ENCODE measurements around the gene RNH1. TPM values are rescaled to one million over a fixed set of nuclear protein-coding genes. Genes with fewer than 3 reads are reported as not detected.

Gene RNH1
- polyA plus RNA-seq, 1 of the 3 experiments (the other 2 are of a cell fraction): 147 TPM

DNA sequence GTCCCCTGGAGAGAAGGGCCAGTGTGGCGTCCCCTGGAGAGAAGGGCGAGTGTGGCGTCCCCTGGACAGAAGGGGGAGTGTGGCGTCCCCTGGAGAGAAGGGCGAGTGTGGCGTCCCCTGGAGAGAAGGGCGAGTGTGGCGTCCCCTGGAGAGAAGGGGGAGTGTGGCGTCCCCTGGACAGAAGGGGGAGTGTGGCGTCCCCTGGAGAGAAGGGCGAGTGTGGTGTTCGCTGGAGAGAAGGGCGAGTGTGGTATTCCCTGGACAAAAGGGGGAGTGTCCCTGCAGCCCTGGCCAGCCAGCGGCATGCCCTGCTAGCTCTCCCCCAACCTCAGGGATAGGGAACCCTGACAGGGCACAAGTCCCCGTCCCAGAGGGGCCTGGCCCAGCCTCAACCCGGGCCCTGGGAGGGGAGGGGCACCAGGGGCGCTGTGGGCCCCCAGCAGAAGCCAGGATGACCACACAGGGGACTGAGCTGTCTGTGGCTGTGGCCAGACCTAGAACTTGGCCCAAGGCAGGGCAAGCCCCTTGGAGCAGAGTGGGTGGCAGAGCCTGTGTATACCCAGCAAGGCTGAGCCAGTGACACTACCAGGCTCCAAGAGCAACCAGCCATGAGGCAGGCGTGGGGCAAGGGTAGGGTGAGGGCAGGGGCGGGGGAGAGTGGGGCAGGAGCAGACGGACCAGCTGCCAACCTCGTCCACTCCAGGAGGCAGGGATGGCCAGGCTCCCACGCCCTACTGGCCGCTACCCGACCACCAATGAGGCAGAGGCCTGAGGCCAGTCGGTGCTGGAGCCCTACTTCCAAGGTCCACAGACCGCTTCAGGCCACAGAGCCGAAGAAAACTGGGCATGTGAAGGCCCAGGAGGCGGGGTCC is 24.2 kb upstream of the RNH1 start:
- H3K27me3 ChIP-seq (ENCODE audit: insufficient read depth): no peaks in the 10 kb centered on the region
- TF ChIP-seq SMC3 (IDR thresholded peaks at IDR 0.05; ENCODE audit: low read depth, low read length): no peak
- TF ChIP-seq EZH2phosphoT487 (IDR thresholded peaks at IDR 0.05; ENCODE audit: borderline replicate concordance, low read depth): no peak
- TF ChIP-seq, protein P1, sequence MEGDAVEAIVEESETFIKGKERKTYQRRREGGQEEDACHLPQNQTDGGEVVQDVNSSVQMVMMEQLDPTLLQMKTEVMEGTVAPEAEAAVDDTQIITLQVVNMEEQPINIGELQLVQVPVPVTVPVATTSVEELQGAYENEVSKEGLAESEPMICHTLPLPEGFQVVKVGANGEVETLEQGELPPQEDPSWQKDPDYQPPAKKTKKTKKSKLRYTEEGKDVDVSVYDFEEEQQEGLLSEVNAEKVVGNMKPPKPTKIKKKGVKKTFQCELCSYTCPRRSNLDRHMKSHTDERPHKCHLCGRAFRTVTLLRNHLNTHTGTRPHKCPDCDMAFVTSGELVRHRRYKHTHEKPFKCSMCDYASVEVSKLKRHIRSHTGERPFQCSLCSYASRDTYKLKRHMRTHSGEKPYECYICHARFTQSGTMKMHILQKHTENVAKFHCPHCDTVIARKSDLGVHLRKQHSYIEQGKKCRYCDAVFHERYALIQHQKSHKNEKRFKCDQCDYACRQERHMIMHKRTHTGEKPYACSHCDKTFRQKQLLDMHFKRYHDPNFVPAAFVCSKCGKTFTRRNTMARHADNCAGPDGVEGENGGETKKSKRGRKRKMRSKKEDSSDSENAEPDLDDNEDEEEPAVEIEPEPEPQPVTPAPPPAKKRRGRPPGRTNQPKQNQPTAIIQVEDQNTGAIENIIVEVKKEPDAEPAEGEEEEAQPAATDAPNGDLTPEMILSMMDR (IDR thresholded peaks at IDR 0.05): no peak
- no peak for TF ChIP-seq CHD2 (IDR thresholded peaks at IDR 0.05; ENCODE audit: low read length, partially characterized antibody)
- TF ChIP-seq ELF1 (IDR thresholded peaks at IDR 0.05): no peak
- TF ChIP-seq RFX5 (IDR thresholded peaks at IDR 0.05; ENCODE audit: low read length): no peak
- TF ChIP-seq, protein P2, sequence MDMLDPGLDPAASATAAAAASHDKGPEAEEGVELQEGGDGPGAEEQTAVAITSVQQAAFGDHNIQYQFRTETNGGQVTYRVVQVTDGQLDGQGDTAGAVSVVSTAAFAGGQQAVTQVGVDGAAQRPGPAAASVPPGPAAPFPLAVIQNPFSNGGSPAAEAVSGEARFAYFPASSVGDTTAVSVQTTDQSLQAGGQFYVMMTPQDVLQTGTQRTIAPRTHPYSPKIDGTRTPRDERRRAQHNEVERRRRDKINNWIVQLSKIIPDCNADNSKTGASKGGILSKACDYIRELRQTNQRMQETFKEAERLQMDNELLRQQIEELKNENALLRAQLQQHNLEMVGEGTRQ (IDR thresholded peaks at IDR 0.05; ENCODE audit: borderline replicate concordance, low read depth, low read length): no peak
- no peak for TF ChIP-seq EP300 (IDR thresholded peaks at IDR 0.05; ENCODE audit: borderline replicate concordance in 1 of 2, low read depth in 1 of 2, low read length in 1 of 2)
- no peak for TF ChIP-seq FOXM1 (IDR thresholded peaks at IDR 0.05; ENCODE audit: low read depth)
- TF ChIP-seq RAD21 (IDR thresholded peaks at IDR 0.05; ENCODE audit: low read length): no peak
- no peak for TF ChIP-seq POLR2AphosphoS5 (IDR thresholded peaks at IDR 0.05; ENCODE audit: low read depth, low read length)
- no peak for TF ChIP-seq FOXJ3 (CRISPR knock-in tag; IDR thresholded peaks at IDR 0.05)
- TF ChIP-seq, protein P3, sequence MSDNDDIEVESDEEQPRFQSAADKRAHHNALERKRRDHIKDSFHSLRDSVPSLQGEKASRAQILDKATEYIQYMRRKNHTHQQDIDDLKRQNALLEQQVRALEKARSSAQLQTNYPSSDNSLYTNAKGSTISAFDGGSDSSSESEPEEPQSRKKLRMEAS (IDR thresholded peaks at IDR 0.05; ENCODE audit: low read depth): no peak
- no peak for TF ChIP-seq RXRA (IDR thresholded peaks at IDR 0.05; ENCODE audit: borderline replicate concordance, low read depth)
- TF ChIP-seq NRF1 (IDR thresholded peaks at IDR 0.05; ENCODE audit: low read depth, low read length): no peak
- TF ChIP-seq RCOR1 (IDR thresholded peaks at IDR 0.05; ENCODE audit: low read length): no peak
- ChIA-PET POLR2A (no interaction called here), CTCF (interaction anchor here (2.3 kb wide), 1 partner anchor 13 kb away, joined by 13 read pairs; no protein-coding TSS in a partner anchor)
- DNase-seq: no peak
- peaks cover 0 to 27% of the 10 kb centered on the region in 2 experiments for H3K36me3 ChIP-seq (replicated peaks in 1 of 2; ENCODE audit: control insufficient read depth in 1 of 2, insufficient read depth in 2 of 2, low read length in 1 of 2)
- no peak overlapping the region for H2AFZ ChIP-seq (ENCODE audit: low read depth)
- peaks cover 10% of the 10 kb centered on the region; the same call in 1 of the 2 replicates for H4K20me1 ChIP-seq (ENCODE audit: insufficient read depth)
- no peak overlapping the region for H3K4me3 ChIP-seq (ENCODE audit: low read depth in 2 of 2, low read length in 1 of 2)
- peaks cover 15% of the 10 kb centered on the region for H3K79me2 ChIP-seq (ENCODE audit: insufficient read depth)
- peaks cover 0 to 12% of the 10 kb centered on the region in 2 experiments; a peak in 1 of 4 replicates for H3K4me1 ChIP-seq (ENCODE audit: control insufficient read depth in 1 of 2, insufficient read depth in 2 of 2, low read depth in 1 of 2, low read length in 1 of 2)
- no peak overlapping the region for H3K4me2 ChIP-seq
- WGBS (ENCODE audit: low lambda C conversion rate): 94% methylated on average over 21 of the region's 28 CpGs
- no peak overlapping the region for H3K27ac ChIP-seq (ENCODE audit: low read depth in 2 of 2, low read length in 1 of 2)
- H3K9me3 ChIP-seq: no peaks in the 10 kb centered on the region
- no peaks in the 10 kb centered on the region for H3K9me2 ChIP-seq
- no peak overlapping the region for H3K9ac ChIP-seq
- no peaks in the 10 kb centered on the region for H3F3A ChIP-seq (replicated peaks; ENCODE audit: insufficient read depth)

Data from SK-N-SH (cell line).